K562 (cell line): Measurements from ENCODE around the gene EEF1A2. TPM values are rescaled to one million over a fixed set of nuclear protein-coding genes. Genes with fewer than 3 reads are reported as not detected.
A peak's percentile ranks its signal among the peaks of the same experiment; 100 is the strongest.

Source experiments
- polyA plus RNA-seq, 8 experiments: library from polyadenylated mRNA; depleted of rRNA in 4 of 8; stranded (reverse) in 5 of 8; unstranded in 3 of 8; fragments of >200 nt; fragmentation: Nextera tagmentation in 2 of 8; fragmentation: Illumina TruSeq in 1 of 8; extraction: Ambion mirVana in 2 of 8; extraction: Trizol in 1 of 8; gene quantifications; 2 replicates each; pipeline versions ENCODE4 v1.2.1 to v1.2.3, GENCODE V29; 2011 to 2014; ENCODE audit warnings: inconsistent platforms in 1 of 8, missing spikeins in 1 of 8
- total RNA-seq, 7 experiments: library from RNA; depleted of rRNA in 6 of 7; stranded (reverse); fragments of >200 nt in 6 of 7; fragmentation: Illumina TruSeq in 2 of 7; extraction: Trizol in 2 of 7; gene quantifications; 2 replicates each; pipeline versions ENCODE4 v1.2.1 to v1.2.3, GENCODE V29; 2011 to 2021; ENCODE audit warnings: low replicate concordance in 1 of 7
- TF ChIP-seq, protein P1 (sequence below): fragments of 450-650 bp; formaldehyde crosslinking; IDR thresholded peaks from 2 replicates; pipeline ENCODE4 v1.4.0; 2020; ENCODE audit warnings: mild to moderate bottlenecking, mixed read lengths
- TF ChIP-seq, protein P2 (sequence below), 2 experiments: fragments of 450-650 bp in 1 of 2; IDR thresholded peaks; 2 replicates each; pipeline ENCODE4 v1.6.1; 2011 to 2017; ENCODE audit warnings: low read depth in 2 of 2, antibody characterized with exemption in 1 of 2, borderline replicate concordance in 1 of 2, low read length in 1 of 2, mild to moderate bottlenecking in 1 of 2, mixed read lengths in 1 of 2; ENCODE audit not compliant: control insufficient read depth in 1 of 2
- TF ChIP-seq, protein P3 (sequence below): fragments of 200-800 bp; sonication (Bioruptor generic); IDR thresholded peaks from 2 replicates; pipeline ENCODE4 v1.6.1; 2017; ENCODE audit warnings: missing genetic modification characterization, missing compliant biosample characterization

EEF1A2 gene
- total and polyA plus RNA-seq, 9 of the 15 experiments (the other 6 are each of a cell fraction or from before 2014, with no cell fraction given): 0.04 to 29.6 (median 11.5) TPM

DNA sequence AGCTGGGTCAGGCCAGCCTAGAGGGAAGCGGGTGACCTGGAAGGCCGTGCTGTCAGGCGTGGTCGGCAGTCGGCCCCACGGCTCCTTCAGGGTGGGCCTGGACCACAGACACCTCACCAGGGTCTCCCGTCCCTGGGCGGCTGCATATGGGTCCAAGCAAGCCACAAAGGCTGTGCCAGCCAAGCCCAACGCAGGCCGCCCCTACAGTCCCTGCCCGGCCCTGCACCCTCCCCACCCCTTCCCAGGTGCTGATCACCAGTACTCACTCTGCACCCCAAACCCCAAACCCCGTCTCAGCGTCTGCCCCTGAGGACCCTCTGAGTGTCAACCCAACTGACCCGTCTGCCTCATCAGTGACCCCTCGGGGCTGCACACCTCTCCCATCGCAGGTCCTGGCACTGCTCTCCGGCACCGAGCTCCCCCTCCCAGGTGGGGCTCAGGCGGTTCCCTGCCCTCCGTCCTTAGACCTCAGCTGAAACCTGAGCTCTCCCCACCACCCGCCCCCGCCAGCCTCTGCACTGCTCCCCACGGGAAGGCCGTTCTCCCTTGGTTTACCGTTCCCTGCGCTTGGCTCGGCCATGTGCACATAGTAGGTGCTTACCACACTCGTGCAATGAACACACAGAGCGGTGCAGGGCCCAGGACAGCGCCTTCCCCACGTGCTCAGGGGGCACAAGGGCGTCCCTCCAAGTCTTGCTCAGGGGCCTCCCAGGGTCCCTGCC lies 20.2 kb upstream of the EEF1A2 start (continued):
- TF ChIP-seq, protein P1, sequence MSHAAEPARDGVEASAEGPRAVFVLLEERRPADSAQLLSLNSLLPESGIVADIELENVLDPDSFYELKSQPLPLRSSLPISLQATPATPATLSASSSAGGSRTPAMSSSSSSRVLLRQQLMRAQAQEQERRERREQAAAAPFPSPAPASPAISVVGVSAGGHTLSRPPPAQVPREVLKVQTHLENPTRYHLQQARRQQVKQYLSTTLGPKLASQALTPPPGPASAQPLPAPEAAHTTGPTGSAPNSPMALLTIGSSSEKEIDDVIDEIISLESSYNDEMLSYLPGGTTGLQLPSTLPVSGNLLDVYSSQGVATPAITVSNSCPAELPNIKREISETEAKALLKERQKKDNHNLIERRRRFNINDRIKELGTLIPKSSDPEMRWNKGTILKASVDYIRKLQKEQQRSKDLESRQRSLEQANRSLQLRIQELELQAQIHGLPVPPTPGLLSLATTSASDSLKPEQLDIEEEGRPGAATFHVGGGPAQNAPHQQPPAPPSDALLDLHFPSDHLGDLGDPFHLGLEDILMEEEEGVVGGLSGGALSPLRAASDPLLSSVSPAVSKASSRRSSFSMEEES (CRISPR knock-in tag): no peak
- TF ChIP-seq, protein P2, sequence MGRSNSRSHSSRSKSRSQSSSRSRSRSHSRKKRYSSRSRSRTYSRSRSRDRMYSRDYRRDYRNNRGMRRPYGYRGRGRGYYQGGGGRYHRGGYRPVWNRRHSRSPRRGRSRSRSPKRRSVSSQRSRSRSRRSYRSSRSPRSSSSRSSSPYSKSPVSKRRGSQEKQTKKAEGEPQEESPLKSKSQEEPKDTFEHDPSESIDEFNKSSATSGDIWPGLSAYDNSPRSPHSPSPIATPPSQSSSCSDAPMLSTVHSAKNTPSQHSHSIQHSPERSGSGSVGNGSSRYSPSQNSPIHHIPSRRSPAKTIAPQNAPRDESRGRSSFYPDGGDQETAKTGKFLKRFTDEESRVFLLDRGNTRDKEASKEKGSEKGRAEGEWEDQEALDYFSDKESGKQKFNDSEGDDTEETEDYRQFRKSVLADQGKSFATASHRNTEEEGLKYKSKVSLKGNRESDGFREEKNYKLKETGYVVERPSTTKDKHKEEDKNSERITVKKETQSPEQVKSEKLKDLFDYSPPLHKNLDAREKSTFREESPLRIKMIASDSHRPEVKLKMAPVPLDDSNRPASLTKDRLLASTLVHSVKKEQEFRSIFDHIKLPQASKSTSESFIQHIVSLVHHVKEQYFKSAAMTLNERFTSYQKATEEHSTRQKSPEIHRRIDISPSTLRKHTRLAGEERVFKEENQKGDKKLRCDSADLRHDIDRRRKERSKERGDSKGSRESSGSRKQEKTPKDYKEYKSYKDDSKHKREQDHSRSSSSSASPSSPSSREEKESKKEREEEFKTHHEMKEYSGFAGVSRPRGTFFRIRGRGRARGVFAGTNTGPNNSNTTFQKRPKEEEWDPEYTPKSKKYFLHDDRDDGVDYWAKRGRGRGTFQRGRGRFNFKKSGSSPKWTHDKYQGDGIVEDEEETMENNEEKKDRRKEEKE (IDR thresholded peaks at IDR 0.05; ENCODE audit: borderline replicate concordance in 1 of 2, control insufficient read depth in 1 of 2, low read depth in 2 of 2, low read length in 1 of 2): no peak
- TF ChIP-seq, protein P3, sequence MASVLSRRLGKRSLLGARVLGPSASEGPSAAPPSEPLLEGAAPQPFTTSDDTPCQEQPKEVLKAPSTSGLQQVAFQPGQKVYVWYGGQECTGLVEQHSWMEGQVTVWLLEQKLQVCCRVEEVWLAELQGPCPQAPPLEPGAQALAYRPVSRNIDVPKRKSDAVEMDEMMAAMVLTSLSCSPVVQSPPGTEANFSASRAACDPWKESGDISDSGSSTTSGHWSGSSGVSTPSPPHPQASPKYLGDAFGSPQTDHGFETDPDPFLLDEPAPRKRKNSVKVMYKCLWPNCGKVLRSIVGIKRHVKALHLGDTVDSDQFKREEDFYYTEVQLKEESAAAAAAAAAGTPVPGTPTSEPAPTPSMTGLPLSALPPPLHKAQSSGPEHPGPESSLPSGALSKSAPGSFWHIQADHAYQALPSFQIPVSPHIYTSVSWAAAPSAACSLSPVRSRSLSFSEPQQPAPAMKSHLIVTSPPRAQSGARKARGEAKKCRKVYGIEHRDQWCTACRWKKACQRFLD (CRISPR knock-in tag): 0 out of 2 replicates have a peak, but pooled peaks have one; percentile 19
